Measurements from ENCODE around the gene HMCES.
"Not testable (repeated sequence)": the region's sequence is repeated elsewhere in the genome, so short reads cannot be mapped to it uniquely, and the experiment has no call there.

The HMCES gene

GRCh38 chr3:129235344-129235917, 43.2 kb upstream of the HMCES start:
- no peak for DNase-seq (ENCODE audit: low read depth)
- TF ChIP-seq CTCF (IDR thresholded peaks at IDR 0.05; ENCODE audit: low read length, missing control alignments): no peak
- H3K4me3 ChIP-seq (replicated peaks; ENCODE audit: low read depth, low read length): no peak overlapping the region

GRCh38 chr3:129238945-129239705, 39.5 kb upstream of the HMCES start:
- no peak overlapping the region for H3K4me3 ChIP-seq (replicated peaks; ENCODE audit: low read depth, low read length)
- DNase-seq (ENCODE audit: low read depth): peak; percentile 68
- no peak for TF ChIP-seq CTCF (IDR thresholded peaks at IDR 0.05; ENCODE audit: low read length, missing control alignments)

- no peak for DNase-seq (ENCODE audit: low read depth)
- no peak for TF ChIP-seq CTCF (IDR thresholded peaks at IDR 0.05; ENCODE audit: low read length, missing control alignments)
- no peak overlapping the region for H3K4me3 ChIP-seq (replicated peaks; ENCODE audit: low read depth, low read length)
Measured at GRCh38 chr3:129239991-129240390, 38.7 kb upstream of the HMCES start.

- H3K4me3 ChIP-seq (replicated peaks; ENCODE audit: low read depth, low read length): no peak overlapping the region
- no peak for TF ChIP-seq CTCF (IDR thresholded peaks at IDR 0.05; ENCODE audit: low read length, missing control alignments)
- no peak for DNase-seq (ENCODE audit: low read depth)
Measured at GRCh38 chr3:129240436-129240835, 38.2 kb upstream of the HMCES start.

GRCh38 chr3:129245141-129245540, 33.5 kb upstream of the HMCES start:
- DNase-seq (ENCODE audit: low read depth): no peak
- H3K4me3 ChIP-seq (replicated peaks; ENCODE audit: low read depth, low read length): no peak overlapping the region

DNA sequence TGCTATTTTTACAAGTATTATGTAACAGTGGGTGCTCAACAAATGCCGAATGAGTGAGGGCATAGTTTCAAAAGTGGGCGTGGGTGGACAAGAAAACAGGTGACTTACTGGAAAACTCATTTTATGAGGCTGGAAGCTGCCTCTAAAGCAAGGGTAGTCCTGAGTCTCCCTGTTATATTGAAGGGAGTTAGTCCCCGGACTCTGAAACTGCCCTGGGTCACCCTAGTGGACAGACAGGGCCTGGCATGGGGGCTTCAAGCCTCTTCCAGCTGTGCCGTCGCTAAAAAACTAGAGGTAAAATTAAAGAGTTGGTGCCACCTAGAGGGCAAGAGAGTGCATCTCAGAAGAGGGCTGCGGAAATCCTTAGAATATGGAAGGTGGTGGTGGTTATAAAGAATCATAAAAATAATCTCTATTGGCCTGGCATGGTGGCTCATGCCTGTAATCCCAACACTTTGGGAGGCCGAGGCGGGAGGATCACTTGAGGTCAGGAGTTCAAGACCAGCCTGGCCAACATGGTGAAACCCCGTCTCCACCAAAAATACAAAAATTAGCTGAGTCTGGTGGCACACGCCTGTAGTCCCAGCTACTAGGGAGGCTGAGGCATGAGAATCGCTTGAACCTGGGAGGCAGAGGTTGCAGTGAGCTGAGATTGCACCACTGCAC, 32.9 kb upstream of the HMCES start:
- peak; percentile 93 for DNase-seq (ENCODE audit: low read depth)
- peak; percentile 92 for TF ChIP-seq CTCF (IDR thresholded peaks at IDR 0.05; ENCODE audit: low read length, missing control alignments)
- not testable (repeated sequence) for H3K4me3 ChIP-seq (replicated peaks; ENCODE audit: low read depth, low read length)

More at GRCh38 chr3:129245141-129245540, 33.5 kb upstream of the HMCES start:
- TF ChIP-seq CTCF (IDR thresholded peaks at IDR 0.05; ENCODE audit: low read length, missing control alignments): no peak
